CMK (cell line): Measurements from ENCODE around the gene NCOR1.
A peak's percentile ranks its signal among the peaks of the same experiment; 100 is the strongest.
"Not testable (repeated sequence)": the region's sequence is repeated elsewhere in the genome, so short reads cannot be mapped to it uniquely, and the experiment has no call there.

Experiments used
- DNase-seq: peaks from one replicate; pipeline ENCODE4 v3.0.0-alpha.2; 2010; ENCODE audit warnings: low read depth

NCOR1 gene

DNA sequence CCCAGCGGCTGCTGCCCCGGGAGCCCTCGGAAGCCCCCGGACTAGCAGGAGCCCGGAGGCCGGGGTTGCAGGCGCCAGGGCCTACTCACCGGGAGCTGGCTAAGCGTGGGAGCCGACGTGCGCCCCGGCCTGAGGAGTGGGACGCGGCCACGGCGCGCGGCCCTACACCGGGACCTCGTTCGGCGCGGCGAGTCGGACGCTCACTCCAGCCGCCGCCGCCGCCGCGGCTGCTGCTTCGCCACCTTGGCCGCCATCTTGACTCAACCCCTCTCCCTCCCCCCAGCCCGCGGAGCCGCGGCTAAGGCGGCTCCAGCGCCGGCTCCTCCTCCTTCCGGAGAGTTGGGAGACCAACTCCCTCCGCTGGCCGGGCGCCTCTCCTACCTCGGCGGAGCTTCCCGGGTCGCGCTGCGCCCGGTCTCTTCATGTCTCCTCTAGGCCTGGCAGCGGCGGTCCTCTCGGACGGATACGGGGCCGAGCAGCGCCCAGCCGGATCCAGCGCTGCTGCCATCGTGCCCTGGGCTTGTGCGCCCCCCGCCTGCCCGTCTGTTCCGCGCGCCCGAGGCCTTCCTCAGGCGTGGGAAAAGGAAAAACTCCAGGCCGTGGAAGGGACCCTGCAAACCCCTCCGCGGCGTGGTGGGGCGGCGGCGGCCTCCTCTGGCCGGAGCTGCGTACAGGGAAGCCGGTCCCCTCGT is at the start of gene NCOR1:
Gene NCOR1, minus strand, starts transcription at position 262 of the 692 bp plus-strand sequence. CDS start 20,965 bp downstream, outside the sequence.
- peak; percentile 82 for DNase-seq

DNA sequence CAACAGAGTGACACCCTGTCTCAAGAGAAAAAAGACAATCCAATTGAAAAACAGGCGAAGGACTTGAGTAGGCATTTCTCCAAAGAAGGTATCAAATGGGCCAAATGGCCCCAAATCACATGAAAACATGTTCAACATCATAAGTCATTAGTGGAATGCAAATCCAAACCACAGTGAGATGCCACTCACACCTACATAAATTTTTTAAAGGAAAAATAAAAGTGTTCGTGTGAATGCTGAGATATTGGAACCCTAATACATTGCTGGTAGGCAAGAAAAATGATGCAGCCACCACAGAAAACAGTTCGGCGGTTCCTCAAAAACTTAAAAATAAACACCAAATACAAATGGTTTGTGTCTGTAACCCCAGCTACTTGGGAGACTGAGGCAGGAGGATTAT is 46.9 kb upstream of the NCOR1 start:
- no peak for DNase-seq

DNA sequence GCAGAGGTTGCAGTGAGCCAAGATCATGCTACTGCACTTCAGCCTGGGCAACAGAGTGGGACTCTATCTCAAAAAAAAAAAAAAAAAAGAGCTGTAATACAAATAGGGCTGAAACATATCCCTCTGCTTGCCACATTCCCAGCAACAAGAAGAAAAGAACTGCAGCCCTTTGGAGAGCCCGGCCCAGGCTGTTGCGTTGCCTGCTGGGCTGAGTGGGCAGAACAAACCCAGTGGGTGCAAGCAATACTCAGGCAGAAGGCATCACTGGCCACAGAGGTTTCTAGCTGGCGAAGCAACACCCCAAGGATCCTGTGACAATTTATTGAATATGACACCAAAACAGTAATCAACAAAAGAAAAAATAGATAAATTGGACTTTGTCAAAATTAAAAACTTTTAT is 45.7 kb upstream of the NCOR1 start:
- DNase-seq, result no peak

DNA sequence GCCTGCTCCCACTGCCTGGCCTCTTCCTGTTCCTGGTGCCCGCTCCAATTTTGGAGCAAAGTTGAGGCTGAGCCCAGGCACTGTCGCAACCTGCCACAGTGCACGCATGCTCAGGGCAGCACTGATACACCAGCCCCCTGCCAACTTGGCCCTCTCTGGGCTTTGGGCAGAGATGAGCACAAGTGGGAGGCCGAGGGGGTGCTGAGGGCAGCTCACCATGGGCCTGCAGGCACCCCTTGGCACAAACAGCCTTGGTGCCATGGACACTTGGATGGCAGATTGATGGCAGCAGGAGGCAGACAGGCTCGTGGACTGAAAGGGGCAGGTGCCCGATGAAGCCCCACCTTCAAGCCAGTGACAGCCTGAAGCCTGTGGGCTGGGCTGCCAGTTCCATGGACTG is 44.6 kb upstream of the NCOR1 start:
- DNase-seq, result no peak

DNA sequence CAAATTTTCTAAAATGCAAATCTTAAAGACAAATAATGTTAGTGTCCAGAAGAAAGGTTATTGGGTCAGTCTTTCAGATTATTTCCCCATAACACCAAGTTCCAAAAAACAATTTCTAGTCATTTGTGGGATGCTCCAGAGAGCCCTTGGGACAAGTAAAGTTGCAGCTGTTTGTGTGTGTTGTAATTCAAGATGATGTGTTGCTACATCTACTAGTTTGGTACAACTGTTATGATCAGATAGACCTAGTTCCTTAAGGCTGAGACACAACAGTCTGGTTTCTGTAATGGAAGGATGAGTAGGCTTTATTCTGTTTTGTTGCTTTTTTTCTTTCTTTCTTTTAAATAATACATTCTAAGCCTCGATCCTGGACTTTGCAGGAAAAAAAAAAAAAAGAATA is 43.6 kb upstream of the NCOR1 start:
- no peak for DNase-seq

- no peak for DNase-seq
These were observed 40.2 kb upstream of the NCOR1 start for GRCh38 chr17:16255481-16255921.

DNA sequence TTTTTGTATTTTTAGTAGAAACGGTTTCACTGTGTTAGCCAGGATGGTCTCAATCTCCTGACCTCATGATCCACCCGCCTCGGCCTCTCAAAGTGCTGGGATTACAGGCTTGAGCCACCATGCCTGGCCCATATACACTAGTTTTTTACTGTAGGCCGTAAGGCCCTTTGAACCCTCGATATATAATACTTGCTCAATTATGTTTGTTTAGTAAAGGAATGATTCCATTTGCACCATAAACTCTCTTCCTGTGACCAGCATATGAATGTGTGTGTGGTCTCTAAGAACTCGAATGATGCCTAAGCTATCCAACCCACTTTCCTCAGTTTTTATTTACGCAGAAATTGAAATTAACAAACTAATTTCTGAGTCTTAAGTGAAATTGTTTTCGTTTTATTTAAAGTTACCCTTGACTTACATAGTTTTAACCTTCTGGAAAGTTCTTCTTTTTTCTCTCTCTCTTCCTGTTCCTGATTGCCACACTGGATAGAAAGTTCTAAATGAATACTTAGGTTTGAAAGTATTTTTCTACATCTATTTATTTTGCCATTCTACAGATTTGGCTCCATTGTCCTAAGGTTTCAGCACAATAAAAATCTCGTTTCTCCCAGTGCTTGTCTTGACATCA is 39.6 kb upstream of the NCOR1 start:
- DNase-seq, result no peak

GRCh38 chr17:16251556-16251955 is 36.2 kb upstream of the NCOR1 start:
- no peak for DNase-seq

- no peak for DNase-seq
These were observed 35.7 kb upstream of the NCOR1 start for GRCh38 chr17:16251043-16251442.

DNA sequence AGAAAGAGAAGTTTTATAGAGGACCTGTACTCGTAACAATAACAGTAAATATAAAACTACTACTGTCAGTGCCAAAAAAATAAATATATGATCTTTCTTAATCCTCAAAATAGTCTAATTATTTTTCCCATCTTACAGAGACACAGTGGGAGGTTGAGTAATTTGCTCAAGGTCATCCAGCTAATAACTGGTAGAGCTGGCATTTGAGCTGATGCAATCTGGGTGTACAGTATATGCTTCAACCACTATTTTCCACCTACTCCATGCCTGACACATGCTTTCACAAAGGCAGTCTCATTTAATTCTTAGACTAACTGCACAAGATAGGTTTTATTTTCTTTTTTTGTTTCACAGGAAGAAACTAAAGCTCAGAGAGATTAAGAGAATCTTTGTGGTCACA is 35.3 kb upstream of the NCOR1 start:
- DNase-seq, result no peak

DNA sequence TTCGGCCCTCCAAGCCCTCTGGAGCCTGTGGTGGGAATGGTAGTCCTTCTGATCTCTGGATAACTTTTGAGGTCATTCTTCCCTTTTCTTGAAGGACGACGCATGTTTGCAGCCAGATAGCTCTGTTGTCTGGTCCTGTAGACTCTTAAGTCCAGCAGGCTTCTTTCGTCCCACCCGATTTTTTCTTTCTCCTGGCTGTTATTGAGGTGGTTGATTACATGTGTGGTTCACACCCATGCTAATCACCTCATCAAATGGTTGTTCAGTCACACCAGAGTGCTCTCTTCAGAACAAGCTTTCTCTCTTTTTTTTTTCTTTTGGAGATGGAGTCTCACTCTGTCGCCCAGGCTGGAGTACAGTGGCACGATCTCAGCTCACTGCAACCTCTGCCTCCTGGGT is 32.3 kb upstream of the NCOR1 start:
- DNase-seq, result no peak

DNA sequence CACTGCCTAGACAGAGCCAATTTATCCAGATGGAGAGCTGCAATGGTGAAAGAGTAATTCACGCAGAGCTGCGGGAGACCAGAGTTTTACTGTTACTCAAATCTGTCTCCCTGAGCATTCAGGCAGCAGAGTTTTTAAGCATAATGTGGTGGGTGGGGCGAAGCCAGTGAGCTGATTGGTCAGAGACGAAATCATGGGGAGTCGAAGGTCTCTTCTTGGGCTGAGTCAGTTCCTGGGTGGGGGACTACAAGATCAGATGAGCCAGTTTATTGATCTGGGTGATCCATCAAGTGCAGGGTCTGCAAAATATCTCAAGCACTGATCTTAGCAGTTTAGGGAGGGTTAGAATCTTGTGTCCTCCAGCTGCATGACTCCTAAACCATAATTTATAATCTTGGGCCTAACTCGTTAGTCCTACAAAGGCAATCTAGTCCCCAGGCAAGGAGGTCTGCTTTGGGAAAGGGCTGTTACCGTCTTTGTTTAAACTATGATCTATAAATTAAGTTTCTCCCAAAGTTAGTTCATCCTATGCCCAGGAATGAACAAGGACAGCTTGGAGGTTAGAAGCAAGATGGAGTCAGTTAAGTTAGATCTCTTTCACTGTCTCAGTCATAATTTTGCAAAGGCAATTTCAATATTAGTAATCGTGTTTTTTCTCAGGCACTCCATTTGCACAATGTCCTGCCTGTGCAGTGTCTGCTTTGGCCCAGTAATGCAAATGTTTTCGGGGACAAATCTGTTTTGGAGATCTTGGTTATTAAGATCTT is 28.6 kb upstream of the NCOR1 start:
- DNase-seq, result no peak

DNA sequence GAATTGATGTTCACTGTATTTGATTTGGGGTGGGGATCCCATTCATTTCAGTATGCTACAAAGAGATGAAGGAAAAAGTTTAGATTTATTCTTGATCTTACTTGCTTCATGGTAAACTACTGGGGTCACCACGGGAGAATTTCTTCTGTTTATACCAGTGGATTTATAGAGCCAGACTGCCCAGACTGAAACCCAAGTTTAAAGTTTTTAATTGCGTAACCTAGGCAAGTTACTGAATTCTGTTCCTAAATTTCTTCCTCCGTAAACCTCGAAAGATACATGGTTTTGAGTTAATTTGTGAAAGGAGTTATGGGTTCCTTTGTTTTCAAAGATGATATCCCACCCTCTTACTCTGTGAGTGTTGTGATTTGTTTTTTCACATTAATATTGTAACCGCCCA is 28.1 kb upstream of the NCOR1 start:
- DNase-seq, result no peak

- DNase-seq, result no peak
These were observed 26.6 kb upstream of the NCOR1 start for GRCh38 chr17:16241906-16242399.

- DNase-seq, result no peak
These were observed 24.6 kb upstream of the NCOR1 start for GRCh38 chr17:16239931-16240330.

- DNase-seq, result no peak
These were observed 17.1 kb upstream of the NCOR1 start for GRCh38 chr17:16232391-16232790.

DNA sequence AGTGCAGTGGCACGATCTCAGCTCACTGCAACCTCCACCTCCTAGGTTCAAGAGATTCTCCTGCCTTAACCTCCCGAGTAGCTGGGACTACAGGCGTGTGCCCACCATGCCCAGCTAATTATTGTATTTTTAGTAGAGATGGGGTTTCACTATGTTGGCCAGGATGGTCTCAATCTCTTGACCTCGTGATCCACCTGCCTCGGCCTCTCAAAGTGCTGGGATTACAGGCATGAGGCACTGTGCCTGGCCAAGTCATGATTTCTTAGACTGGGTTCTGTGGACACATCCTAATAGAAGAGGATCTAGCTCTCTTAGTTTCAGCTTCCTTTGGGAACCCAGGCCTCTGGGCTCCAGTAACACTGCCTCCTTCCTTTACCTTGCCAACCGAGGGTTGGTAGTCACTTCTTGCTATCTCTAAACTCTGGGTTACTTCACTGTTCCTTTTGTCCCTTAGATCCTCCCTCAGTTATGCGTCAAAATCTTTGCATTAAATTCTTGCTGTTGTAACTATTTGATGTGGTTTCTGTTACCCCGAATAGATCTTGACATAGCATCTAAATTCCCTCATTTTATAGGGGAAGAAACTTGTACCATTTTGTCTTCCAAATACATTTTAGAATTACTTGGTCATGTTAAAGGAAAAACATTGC is 14.7 kb upstream of the NCOR1 start:
- DNase-seq, result not testable (repeated sequence)

DNA sequence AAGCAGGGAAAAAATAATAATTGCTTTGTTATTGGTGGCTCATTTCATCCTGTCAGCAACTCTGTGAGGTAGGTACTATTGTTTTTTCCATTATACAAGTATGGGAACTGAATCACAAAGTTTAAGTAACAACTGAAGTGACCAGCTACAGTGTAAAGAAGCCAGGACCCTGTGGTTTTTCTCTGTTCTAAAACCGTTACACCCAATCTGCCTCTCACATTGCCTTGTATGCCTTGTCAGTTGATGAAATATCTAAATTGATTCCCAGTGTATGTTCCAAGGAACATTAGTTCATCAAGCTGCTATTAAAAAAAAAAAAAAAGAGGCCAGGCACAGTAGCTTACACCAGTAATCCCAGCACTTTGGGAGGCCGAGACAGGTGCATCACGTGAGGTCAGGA is 7.1 kb upstream of the NCOR1 start:
- DNase-seq, result no peak

DNA sequence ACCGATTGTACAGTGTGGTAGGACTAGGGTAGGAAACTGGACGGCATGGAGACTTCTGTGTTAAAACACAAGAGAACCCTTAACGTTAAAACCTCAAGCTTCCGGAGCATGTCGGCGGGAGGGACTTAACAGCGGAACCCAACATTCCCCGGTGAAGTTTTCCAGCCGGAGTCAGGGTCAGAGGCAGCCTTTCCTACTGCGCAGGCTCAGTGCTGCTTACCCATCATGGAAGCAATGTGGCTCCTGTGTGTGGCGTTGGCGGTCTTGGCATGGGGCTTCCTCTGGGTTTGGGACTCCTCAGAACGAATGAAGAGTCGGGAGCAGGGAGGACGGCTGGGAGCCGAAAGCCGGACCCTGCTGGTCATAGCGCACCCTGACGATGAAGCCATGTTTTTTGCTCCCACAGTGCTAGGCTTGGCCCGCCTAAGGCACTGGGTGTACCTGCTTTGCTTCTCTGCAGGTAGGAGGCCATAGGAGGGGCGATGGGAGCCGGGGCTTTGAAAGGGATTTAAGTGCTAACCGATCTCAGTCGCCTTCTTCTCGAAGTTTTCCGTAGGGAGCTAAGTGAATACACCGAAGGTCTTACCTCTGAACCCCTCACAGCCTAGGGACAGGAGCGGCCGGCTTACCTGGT is 1.8 kb upstream of the NCOR1 start, which contains the start of gene PIGL:
Gene PIGL, plus strand, starts transcription at position 209 of the 634 bp plus-strand sequence. Its CDS starts 17 bp downstream, at position 226.
- DNase-seq, result peak; percentile 85

DNA sequence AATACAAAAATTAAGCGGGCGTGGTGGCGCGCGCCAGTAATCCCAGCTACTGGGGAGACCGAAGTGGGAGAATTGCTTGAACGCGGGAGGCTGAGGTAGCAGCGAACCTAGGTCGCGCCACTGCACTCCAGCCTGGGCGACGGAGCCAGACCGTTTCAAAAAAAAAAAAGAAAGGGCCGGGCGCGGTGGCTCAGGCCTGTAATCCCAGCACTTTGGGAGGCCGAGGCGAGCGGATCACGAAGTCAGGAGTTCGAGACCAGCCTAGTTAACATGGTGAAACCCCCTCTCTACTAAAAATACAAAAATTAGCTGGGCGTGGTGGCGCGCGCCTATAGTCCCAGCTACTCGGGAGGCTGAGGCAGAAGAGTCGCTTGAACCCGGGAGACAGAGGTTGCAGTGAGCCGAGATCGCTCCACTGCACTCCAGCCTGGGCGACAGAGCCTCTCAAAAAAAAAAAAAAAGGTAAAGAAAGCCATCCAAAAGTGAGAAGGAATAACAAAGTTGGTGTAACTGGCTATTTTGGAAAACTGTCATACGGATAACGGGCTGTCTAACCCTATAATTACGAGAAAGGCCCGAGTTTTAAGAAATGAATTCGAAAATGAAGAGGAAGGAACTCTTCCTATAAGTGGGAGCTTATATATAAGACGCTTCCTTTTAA is 1.1 kb upstream of the NCOR1 start:
- not testable (repeated sequence) for DNase-seq

- DNase-seq, result peak; percentile 68
These were observed 607 bp upstream of the NCOR1 start for GRCh38 chr17:16215965-16216316.

GRCh38 chr17:16215002-16215272 is 397 bp downstream of the NCOR1 start:
- DNase-seq, result no peak
